Measurements from ENCODE around the gene STK17B.

DNA sequence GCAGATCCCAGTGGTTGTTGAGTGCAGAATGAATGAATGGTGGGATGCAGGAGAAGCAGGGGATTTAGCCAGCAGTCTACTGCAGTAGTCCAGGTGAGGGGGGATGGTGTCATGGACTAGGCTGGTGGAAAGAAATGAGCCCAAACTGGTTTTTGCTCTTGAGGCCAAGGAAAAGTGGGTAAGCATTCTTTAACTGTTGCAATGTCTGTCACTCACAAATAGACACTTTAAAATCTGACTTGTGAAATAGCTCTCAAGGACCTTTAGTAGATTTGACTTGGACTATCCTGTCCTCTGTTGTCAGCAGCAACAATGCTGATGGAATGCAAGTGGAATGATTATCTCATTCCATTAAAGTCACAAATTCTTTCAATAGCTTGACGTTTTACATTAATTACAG lies 37.5 kb upstream of the STK17B start:
- TF ChIP-seq KDM1A (IDR thresholded peaks at IDR 0.05; ENCODE audit: borderline replicate concordance, low read length) (no peak), YY1 (IDR thresholded peaks at IDR 0.05; ENCODE audit: low read depth, low read length) (no peak)
- TF ChIP-seq, protein P1, sequence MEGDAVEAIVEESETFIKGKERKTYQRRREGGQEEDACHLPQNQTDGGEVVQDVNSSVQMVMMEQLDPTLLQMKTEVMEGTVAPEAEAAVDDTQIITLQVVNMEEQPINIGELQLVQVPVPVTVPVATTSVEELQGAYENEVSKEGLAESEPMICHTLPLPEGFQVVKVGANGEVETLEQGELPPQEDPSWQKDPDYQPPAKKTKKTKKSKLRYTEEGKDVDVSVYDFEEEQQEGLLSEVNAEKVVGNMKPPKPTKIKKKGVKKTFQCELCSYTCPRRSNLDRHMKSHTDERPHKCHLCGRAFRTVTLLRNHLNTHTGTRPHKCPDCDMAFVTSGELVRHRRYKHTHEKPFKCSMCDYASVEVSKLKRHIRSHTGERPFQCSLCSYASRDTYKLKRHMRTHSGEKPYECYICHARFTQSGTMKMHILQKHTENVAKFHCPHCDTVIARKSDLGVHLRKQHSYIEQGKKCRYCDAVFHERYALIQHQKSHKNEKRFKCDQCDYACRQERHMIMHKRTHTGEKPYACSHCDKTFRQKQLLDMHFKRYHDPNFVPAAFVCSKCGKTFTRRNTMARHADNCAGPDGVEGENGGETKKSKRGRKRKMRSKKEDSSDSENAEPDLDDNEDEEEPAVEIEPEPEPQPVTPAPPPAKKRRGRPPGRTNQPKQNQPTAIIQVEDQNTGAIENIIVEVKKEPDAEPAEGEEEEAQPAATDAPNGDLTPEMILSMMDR (IDR thresholded peaks at IDR 0.05; ENCODE audit: control extremely low read depth in 1 of 3, insufficient read depth in 1 of 3, low read depth in 1 of 3, low read length in 3 of 3), result no peak

Measured in H1 (cell line).